ENCODE results near the gene MAB21L4.

Gene MAB21L4

GRCh38 chr2:240878341-240878936, 17.5 kb downstream of the MAB21L4 start:
- TF ChIP-seq, protein P1, sequence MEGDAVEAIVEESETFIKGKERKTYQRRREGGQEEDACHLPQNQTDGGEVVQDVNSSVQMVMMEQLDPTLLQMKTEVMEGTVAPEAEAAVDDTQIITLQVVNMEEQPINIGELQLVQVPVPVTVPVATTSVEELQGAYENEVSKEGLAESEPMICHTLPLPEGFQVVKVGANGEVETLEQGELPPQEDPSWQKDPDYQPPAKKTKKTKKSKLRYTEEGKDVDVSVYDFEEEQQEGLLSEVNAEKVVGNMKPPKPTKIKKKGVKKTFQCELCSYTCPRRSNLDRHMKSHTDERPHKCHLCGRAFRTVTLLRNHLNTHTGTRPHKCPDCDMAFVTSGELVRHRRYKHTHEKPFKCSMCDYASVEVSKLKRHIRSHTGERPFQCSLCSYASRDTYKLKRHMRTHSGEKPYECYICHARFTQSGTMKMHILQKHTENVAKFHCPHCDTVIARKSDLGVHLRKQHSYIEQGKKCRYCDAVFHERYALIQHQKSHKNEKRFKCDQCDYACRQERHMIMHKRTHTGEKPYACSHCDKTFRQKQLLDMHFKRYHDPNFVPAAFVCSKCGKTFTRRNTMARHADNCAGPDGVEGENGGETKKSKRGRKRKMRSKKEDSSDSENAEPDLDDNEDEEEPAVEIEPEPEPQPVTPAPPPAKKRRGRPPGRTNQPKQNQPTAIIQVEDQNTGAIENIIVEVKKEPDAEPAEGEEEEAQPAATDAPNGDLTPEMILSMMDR (IDR thresholded peaks at IDR 0.05; ENCODE audit: borderline replicate concordance, control extremely low read depth, extremely low read depth, insufficient read depth, missing control alignments) = no peak
- in situ Hi-C loops (cut with MboI; ENCODE audit: low sequenced_read_pairs, unreplicated experiment) = no loop called here
- DNase-seq (ENCODE audit: low spot score) = no peak

DNA sequence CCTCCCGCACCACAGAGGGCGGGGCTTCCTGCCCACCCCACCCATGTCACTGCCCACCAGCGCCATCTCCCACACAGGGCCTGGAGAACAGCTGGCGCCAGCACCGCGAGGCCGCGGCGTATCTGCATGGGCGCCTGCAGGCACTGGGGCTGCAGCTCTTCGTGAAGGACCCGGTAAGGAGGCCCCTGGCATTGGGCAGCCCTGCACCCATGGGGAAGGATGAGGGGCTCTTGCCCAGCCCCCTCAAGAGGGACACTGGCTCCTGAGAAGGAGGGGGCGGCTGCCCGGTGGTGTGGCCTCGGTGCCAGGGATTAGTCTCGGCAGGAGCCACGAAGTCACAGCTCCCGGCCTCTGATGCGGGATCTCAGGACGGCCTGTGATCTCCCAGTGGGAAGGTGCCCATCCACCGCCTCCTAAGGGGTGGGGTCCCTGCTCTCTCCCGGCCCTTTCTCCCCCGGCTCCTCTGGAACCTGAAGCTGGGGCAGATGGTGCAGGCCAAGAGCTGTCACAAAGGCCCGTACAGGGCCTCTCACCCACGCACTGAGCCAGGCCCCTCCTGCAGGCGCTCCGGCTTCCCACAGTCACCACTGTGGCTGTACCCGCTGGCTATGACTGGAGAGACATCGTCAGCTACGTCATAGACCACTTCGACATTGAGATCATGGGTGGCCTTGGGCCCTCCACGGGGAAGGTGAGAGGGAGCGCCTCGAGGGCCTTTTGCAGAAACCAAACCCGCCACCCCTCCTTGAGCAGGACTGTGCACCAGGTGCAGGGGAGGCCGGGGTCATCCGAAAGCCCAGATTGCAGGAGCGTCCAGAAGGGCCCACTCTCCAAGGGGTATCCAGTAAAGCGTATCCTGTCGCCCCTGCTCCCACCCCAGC, 18.3 kb downstream of the MAB21L4 start:
- TF ChIP-seq, protein P1 (IDR thresholded peaks at IDR 0.05; ENCODE audit: borderline replicate concordance, control extremely low read depth, extremely low read depth, insufficient read depth, missing control alignments) = no peak
- DNase-seq (ENCODE audit: low spot score) = no peak
- in situ Hi-C loops (cut with MboI; ENCODE audit: low sequenced_read_pairs, unreplicated experiment) = no loop called here

GRCh38 chr2:240876475-240877251, 19.3 kb downstream of the MAB21L4 start:
- in situ Hi-C loops (cut with MboI; ENCODE audit: low sequenced_read_pairs, unreplicated experiment) = no loop called here
- DNase-seq (ENCODE audit: low spot score) = no peak
- TF ChIP-seq, protein P1 (IDR thresholded peaks at IDR 0.05; ENCODE audit: borderline replicate concordance, control extremely low read depth, extremely low read depth, insufficient read depth, missing control alignments) = no peak

GRCh38 chr2:240876035-240876474, 19.9 kb downstream of the MAB21L4 start:
- in situ Hi-C loops (cut with MboI; ENCODE audit: low sequenced_read_pairs, unreplicated experiment) = no loop called here
- DNase-seq (ENCODE audit: low spot score) = no peak
- TF ChIP-seq, protein P1 (IDR thresholded peaks at IDR 0.05; ENCODE audit: borderline replicate concordance, control extremely low read depth, extremely low read depth, insufficient read depth, missing control alignments) = no peak

- TF ChIP-seq, protein P1 (IDR thresholded peaks at IDR 0.05; ENCODE audit: borderline replicate concordance, control extremely low read depth, extremely low read depth, insufficient read depth, missing control alignments) = no peak
- DNase-seq (ENCODE audit: low spot score) = no peak
- in situ Hi-C loops (cut with MboI; ENCODE audit: low sequenced_read_pairs, unreplicated experiment) = no loop called here
Observed at GRCh38 chr2:240875228-240876034, 20.5 kb downstream of the MAB21L4 start.
